ENCODE data around the gene TMEM44. TPM values are rescaled to one million over a fixed set of nuclear protein-coding genes. Genes with fewer than 3 reads are reported as not detected.
"Not testable (repeated sequence)": the region's sequence is repeated elsewhere in the genome, so short reads cannot be mapped to it uniquely, and the experiment has no call there.

The TMEM44 gene
- total RNA-seq, 1 donor from 2014 or later, result 6.9 TPM

DNA sequence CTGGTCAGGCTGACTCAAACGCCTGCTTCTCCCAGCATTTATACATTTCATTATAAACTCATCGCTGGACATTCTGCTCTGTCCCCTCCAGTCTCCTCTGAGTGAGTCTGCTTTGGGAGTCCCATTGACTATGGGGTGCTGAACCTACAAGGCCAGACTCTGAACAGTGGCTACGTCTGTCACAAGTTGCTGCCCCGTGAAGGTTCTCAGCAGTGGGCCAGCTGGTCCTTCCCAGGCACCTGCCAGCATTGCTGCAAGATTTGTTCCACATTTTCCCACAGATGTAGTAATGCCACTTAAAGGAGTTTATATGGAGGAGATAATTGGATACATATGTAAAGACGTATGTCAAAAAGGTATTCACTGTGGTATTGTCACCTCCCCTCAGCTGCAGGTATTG is 73.7 kb downstream of the TMEM44 start:
- intact Hi-C loops (cut with micrococcal nuclease), result no loop called here

DNA sequence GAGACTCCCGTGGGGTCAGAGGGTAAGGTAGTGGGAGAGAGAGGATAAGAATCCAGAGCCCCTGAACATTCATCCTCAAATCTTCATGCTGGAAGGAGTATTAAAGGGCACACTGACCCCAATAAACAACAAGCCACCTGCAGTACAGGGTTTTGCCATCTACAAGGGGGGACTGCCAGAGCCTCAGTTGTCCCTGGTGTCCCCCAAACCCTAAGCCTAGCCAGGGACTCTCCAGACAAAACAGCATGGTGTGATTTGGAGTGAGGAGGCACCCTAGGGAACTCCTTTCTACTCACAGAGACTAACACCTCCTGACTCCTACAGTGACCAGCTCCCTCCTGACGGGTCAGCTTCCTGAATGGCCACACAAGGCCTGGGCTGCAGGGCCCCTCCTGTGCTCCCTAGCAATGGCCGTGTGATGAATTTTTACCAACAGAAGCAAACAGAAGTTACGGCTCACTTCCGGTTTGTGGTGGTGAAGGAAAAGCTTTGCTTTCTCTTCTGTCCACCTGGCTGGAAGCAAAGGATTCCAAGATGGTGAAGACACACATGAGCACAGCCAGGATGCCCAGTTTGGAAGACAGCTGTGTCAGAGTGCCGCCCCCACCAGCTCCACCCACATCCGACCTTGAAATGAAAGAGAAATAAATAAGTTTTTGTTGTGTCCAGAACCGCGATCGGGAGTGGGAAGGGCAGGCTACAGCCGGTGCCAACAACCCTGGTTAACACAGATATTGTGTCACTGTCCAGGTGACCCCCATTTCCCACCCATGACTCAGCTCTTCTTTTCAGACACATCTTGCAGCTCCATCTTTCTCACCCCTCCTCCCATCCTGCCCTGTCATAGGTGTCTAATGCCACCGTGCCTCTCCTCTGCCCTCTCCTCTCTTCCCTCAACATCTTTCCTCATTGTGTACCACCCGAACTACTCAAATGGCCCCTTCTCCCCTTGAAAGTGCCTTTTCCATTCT is 76.8 kb downstream of the TMEM44 start:
- intact Hi-C loops (cut with micrococcal nuclease), result no loop called here

DNA sequence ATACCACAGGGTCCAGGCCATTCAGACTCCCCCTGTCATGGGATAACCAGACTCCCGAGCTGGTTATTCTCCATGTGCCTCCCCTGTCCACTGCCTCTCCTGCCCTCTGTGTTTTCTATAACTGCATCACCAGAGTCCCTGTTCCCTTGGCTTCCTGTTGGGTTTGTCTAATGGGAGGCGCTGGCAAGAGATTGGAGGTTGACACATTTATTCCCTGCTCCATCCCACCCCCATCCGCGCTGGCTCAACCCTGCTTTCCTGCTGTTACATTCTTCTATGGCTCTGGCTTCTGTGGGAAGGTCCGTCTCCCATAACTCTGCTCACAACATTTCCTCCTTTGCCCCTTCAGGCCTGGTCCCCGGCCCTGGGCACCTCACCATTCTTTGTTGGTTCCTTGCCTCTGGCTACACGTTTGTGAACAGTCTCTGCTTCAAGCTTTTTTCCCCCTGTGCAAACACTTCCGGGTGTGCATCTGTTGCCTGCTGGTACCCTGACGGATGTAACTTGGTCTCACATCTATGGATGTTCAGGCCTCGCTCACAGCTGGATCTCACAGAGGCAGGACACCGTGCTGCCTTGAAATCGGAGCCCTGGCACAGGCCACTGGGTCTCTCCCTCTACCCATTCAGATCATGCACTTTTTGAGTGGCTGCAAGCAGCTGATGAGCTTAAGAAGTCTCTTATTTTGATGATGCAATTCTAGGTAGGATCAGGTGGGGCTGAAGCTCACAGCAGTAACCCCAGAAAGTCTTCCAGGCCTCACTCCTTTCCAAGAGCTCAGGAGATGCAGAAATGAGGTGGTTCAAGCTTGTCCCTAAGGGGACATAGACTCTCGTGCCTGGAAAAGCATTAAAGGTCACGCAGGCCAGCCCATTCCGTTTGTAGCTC is 77.8 kb downstream of the TMEM44 start:
- intact Hi-C loops (cut with micrococcal nuclease), result no loop called here

DNA sequence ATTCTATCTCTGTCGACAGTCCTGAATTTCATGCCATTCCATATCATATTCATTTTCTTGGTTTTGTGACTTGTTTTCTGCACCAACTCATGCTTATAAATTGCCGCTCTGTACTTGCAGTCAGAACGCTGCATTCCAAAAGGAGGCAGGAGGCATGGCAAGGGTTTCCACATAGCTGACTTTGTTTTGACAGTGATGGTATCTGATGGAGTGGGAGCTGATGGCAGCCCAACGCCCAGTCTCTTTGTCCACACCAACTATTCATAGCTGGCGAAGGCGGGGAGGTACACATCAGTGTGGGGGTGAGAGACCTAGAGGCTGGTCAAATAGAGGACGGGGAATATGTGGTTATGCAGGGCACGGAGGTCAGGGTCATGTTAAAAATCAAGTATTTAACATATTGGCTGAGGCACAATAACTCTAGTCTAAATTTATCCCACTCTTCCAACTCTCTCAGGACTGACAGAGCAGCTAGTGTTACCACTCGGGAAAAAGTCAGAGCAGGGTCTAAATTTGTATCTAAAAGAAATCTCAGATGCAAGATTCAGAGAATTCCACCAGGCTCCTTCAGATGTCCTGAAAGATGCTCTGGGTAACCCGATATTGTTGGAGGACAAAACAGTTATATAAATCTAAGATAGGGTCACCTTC is 78.6 kb downstream of the TMEM44 start:
- intact Hi-C loops (cut with micrococcal nuclease), result no loop called here

DNA sequence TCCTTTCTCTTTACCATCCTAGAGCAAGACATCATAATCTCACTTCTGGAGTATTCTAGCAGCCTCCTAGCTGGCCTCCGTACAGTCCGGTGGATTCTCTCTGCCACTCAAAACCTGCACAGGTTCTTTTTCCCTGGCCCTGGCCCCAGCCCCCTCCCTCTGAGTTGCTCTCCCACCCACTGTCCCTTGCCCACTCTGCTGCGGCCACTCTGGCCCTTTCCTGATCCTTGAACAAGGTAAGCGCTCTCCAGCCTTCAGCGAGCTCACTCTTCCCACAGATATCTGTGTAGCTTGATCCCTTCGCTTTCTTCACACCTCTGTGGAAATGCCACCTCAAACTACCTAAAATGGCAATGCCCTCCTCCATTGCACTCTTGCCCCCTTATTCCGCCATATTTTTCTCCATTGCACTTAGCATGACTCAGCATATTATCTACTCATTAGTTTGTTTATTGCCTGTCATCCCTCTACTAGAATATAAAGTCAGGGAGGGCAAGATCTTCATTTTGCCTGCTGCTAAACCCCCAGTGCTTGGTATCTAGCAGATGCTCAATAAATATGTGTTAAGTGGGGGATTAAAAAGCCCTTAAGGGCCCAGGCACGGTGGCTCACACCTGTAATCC is 80.8 kb downstream of the TMEM44 start:
- intact Hi-C loops (cut with micrococcal nuclease), result no loop called here

DNA sequence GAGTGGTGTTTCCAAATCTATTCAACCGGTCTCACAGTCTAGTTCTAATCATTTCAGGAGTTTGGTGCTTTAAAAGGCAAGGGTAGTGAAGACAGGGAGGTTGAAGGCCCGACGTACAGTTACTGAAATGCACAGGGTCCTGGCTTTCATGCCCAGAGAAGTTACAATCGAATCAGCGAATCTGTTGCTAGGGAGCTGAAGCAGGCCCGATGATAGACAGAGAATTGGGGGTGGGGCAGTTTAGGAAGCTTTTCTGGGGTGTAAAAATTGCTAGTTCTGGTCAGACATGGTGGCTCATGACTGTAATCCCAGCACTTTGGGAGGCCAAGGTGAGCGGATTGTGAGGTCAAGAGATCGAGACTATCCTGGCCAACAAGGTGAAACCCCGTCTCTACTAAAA is 83.4 kb downstream of the TMEM44 start:
- intact Hi-C loops (cut with micrococcal nuclease), result no loop called here

DNA sequence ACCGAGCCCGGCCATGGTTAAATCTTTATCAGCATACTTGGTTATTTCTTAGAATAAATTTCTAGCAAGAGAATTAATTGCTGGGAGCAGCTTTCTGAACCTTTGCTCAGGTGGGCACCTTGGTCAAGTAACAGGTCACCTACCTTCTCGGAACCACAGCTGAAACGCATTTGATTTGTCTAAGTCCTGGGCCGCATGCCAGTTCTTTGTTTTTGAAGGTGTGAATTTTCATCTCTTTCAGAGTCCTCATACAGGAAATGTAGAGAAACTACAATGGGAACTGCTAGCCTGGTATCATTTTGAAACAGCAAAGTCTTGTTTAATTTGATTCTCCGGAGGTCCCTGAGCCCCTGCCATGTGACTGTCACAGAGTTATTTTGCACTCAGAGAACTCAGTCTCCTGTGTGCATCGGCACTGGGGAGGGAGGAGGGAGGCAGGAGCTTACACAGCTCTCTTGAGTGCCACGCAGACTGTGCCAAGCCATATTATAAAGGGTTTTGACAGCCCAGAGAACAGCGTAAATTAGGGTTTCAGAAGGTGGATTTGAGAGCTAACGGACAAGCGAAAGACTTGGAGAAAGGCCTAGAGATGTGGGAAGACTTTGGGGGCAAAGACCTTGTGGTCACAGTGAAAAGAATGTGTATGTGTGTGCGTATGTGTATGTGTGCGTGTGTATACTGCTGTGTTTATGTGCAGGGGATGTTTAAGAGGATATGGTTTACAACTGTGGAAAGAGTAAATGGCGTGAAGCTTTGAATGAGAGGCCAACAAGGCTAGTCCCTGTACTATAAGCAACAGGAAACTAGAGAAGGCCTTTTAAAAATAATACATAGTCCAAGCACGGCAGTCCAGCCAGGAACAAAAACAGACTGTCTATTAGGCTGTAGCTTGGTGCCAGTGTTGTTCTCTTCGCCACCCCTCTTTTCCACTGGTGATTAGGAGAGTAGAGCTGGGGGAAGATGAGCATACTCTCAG is 84.6 kb downstream of the TMEM44 start:
- intact Hi-C loops (cut with micrococcal nuclease), result no loop called here

DNA sequence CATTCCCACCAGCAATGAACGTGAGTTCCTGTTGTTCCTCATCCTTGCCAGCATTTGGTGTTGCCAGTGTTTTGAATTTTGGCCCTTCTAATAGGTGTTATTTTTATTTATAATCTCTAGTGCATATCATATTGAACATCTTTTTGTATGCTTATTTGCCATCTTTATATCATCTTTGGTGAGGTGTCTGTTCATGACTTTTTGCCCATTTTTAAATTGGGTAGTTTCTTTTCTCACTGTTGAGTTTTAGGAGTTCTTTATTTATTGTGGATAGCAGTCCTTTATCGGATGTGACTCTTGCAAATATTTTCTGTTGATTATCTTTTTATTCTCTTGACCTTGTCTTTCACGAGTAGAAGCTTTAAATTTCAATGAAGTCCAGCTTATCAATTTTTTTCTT is 86.2 kb downstream of the TMEM44 start:
- intact Hi-C loops (cut with micrococcal nuclease), result no loop called here

DNA sequence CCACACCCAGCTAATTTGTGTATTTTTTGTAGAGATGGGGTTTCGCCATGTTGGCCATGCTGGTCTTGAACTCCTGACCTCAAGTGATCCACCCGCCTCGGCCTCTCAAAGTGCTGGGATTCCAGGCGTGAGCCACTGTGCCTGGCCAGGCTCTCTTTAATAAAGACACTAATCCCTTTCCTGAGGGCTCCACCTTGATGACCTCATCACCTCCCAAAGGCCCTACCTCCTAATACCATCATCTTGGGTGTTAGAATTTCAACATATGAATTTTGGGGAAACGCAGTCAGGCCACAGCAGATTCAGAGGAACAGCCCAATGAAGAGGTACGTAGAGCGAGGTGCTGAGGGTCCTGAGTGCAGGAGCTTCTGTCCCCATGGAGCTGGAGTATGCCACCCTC is 87.7 kb downstream of the TMEM44 start:
- intact Hi-C loops (cut with micrococcal nuclease), result not testable (repeated sequence)

DNA sequence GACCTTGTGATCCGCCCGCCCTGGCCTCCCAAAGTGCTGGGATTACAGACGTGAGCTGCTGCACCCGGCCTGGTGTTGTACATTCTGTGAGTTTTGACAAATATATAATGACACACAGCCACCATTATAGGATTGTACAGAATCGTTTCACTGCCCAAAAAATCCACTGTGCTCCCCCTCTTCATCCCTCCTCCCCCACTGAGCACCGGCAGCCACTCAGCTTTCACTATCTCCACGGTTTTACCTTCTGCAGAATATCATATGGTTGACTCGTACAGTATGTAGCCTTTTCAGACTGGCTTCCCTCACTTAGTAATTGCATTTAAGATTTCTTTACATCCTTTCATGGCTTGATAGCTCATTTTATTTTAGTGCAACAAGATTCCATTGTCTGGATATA is 89.7 kb downstream of the TMEM44 start:
- intact Hi-C loops (cut with micrococcal nuclease), result no loop called here

DNA sequence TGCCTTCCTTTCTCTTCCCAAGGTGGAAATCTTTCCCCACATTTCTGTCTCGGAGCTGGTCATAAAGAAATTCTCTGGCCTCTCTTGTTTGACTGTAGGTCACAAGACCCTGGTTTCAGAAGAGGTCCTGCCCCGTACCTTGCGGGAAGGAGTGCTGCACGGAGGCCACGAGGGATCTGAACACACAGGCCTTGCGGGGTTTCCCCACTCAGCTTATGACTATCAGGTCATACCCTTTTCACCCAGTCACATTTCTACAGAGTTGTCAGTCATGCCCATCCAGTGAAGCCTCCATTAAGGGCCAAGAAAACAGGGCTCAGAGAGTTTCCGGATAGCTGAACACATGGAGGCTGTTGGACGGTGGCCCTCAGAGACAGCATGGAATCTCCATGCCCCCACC is 91.7 kb downstream of the TMEM44 start:
- intact Hi-C loops (cut with micrococcal nuclease), result no loop called here

DNA sequence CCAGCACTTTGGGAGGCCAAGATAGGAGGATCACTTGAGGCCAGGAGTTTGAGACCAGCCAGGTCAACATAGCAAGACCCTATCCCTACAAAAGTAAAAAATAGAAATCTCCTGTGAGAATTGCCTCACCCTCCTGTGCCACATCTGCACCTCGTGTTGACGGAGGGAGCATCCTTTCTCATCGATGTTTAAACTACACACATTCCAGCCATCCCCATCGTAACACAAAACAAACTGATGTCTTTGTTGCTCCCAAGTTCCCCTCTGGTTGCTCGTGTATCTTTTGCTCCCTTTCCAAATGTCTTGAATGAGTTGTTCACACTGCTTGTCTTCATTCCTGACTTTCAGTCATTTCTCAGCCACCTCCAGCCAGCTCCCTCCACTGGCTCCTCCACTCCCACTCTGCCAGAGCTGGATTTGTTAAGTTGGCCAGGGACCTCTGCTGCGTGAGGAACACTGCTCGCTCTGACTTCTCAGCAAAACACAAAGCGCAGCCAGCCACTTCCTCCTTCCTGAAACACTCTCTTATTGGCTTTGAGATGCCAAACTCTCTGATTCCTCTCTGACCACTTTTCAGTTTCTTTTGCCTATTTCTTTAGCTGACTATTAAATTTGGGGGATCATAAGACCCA is 92.8 kb downstream of the TMEM44 start:
- intact Hi-C loops (cut with micrococcal nuclease), result no loop called here

DNA sequence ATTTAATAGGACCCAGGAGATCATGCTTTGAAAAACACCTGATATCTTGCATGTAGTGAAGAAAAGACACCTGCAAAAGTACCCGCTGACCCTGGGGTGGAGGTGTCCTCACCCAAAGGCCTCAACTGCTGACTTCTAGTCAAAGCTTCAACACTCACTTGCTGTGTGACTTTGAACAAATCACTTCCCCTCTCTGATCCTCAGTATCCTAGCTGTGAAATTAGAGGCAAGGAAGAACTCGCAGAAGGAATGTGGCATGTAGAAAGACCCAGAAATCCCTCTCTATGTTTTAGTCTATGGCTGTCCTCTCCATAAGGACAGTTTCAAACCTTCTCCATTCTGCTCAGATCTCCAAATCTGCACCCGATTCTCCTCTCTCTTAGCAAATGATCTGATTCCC is 93.7 kb downstream of the TMEM44 start:
- intact Hi-C loops (cut with micrococcal nuclease), result no loop called here

DNA sequence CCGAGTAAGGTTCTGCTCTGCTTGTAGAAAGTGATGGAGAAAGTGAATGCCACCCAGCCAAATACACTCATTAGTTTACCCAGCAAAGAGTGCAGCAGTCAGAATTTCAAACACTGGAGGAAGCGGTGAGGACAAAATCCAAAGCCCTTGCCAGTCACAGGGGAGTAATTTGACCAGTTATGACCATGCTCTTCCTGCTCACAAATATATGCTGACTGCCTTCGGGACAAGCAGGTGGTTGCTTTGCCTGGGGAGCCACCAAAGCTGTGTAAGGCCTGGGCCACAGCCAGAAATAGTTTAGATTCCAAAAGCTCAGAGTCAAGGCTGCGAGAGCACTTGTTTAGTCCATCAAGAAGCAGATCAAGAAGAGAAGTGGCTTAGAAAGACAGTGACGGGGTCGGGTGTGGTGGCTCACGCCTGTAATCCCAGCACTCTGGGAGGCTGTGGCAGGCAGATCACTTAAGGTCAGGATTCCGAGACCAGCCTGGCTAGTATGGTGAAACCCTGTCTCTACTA is 95.4 kb downstream of the TMEM44 start:
- intact Hi-C loops (cut with micrococcal nuclease), result no loop called here

Other genes with a start within 250 kb of the TMEM44 start
- 1.0 and 1.1 TPM in 2 replicates for gene GP5, start 234.2 kb downstream of the TMEM44 start, total RNA-seq
- gene ATP13A3, start 146.4 kb downstream of the TMEM44 start, total RNA-seq, result 88.6 and 95.8 TPM in 2 replicates
- 47.2 and 49.6 TPM in 2 replicates for gene LSG1, start 38.8 kb upstream of the TMEM44 start, total RNA-seq
- gene FAM43A, start 52.5 kb upstream of the TMEM44 start, total RNA-seq, result 2.4 and 2.5 TPM in 2 replicates